Neuronal stem cell (in vitro differentiated cells): ENCODE data around the gene UGT1A6.

Experiments used
- DNase-seq: peaks from one replicate; pipeline ENCODE4 v3.0.0-alpha.2; 2013; ENCODE audit warnings: low spot score
- H2AFZ ChIP-seq: one replicate; pipeline ENCODE4 v1.6.1; 2013; ENCODE audit warnings: mild to moderate bottlenecking, low read length, inconsistent platforms
- H2AK5ac ChIP-seq: 2 replicates; pipeline ENCODE4 v1.6.1; 2013; ENCODE audit warnings: low read depth, mild to moderate bottlenecking, inconsistent platforms, low read length, moderate library complexity, mixed read lengths
- H2BK120ac ChIP-seq: 2 replicates; pipeline ENCODE4 v1.6.1; 2013; ENCODE audit warnings: low read depth, mild to moderate bottlenecking, inconsistent platforms, low read length, moderate library complexity, mixed read lengths
- H2BK12ac ChIP-seq: one replicate; pipeline ENCODE4 v1.6.1; 2013; ENCODE audit warnings: low read length, inconsistent platforms
- H2BK15ac ChIP-seq: 2 replicates; pipeline ENCODE4 v1.6.1; 2013; ENCODE audit warnings: mild to moderate bottlenecking, low read length, inconsistent platforms, mixed read lengths
- H2BK5ac ChIP-seq: one replicate; pipeline ENCODE4 v1.6.1; 2013; ENCODE audit warnings: inconsistent platforms, mild to moderate bottlenecking, low read length, moderate library complexity
- H3K14ac ChIP-seq: one replicate; pipeline ENCODE4 v1.6.1; 2013; ENCODE audit warnings: low read length, inconsistent platforms
- H3K18ac ChIP-seq: 2 replicates; pipeline ENCODE4 v1.6.1; 2013; ENCODE audit warnings: low read length, inconsistent platforms
- H3K23ac ChIP-seq: 2 replicates; pipeline ENCODE4 v1.6.1; 2013; ENCODE audit warnings: low read depth, mild to moderate bottlenecking, mixed read lengths, low read length, inconsistent platforms; ENCODE audit not compliant: poor library complexity
- H3K27ac ChIP-seq: replicated peaks from 3 replicates; pipeline ENCODE4 v1.5.1; 2013; ENCODE audit warnings: low read length, inconsistent platforms
- H3K27me3 ChIP-seq, 3 experiments: 2 replicates each; pipeline ENCODE4 v1.6.1; 2013; ENCODE audit warnings: low read length in 3 of 3, mild to moderate bottlenecking in 2 of 3, inconsistent platforms in 1 of 3, low read depth in 1 of 3, mixed read lengths in 1 of 3, moderate library complexity in 1 of 3; ENCODE audit not compliant: control insufficient read depth in 3 of 3, insufficient read depth in 3 of 3
- H3K36me3 ChIP-seq, 2 donors: replicated peaks in 1 of 2; 2 replicates each; pipeline ENCODE4 v1.6.1; 2013; ENCODE audit warnings: low read length in 2 of 2; ENCODE audit not compliant: control insufficient read depth in 2 of 2, insufficient read depth in 2 of 2
- H3K4ac ChIP-seq: 2 replicates; pipeline ENCODE4 v1.6.1; 2013; ENCODE audit warnings: inconsistent platforms, mild to moderate bottlenecking, low read length, moderate library complexity
- H3K4me1 ChIP-seq, 2 donors: 1 replicate in 1 of 2; 2 replicates in 1 of 2; pipeline ENCODE4 v1.6.1; 2013; ENCODE audit warnings: low read length in 2 of 2, low read depth in 1 of 2; ENCODE audit not compliant: control insufficient read depth in 2 of 2, insufficient read depth in 1 of 2
- H3K4me2 ChIP-seq: one replicate; pipeline ENCODE4 v1.6.1; 2013; ENCODE audit warnings: mild to moderate bottlenecking, low read length, inconsistent platforms; ENCODE audit not compliant: insufficient read depth, poor library complexity, severe bottlenecking
- H3K4me3 ChIP-seq, 2 donors: 2 replicates each; pipeline ENCODE4 v1.5.1; 2013; ENCODE audit warnings: low read length in 2 of 2, mild to moderate bottlenecking in 2 of 2, inconsistent platforms in 1 of 2, moderate library complexity in 1 of 2
- H3K79me1 ChIP-seq: one replicate; pipeline ENCODE4 v1.6.1; 2013; ENCODE audit warnings: low read depth, mild to moderate bottlenecking, inconsistent platforms, low read length, moderate library complexity
- H3K9ac ChIP-seq: one replicate; pipeline ENCODE4 v1.6.1; 2013; ENCODE audit warnings: mild to moderate bottlenecking, low read depth, low read length, inconsistent platforms; ENCODE audit not compliant: poor library complexity
- H3K9me3 ChIP-seq, 2 donors: replicated peaks in 1 of 2; 2 replicates each; pipeline versions ENCODE3 to v1.6.1; 2013; ENCODE audit warnings: low read length in 2 of 2, mild to moderate bottlenecking in 2 of 2, inconsistent platforms in 1 of 2, low read depth in 1 of 2, mixed read lengths in 1 of 2, moderate library complexity in 1 of 2; ENCODE audit not compliant: control insufficient read depth in 2 of 2, insufficient read depth in 1 of 2
- H4K8ac ChIP-seq: one replicate; pipeline ENCODE4 v1.6.1; 2013; ENCODE audit warnings: low read depth, mild to moderate bottlenecking, inconsistent platforms, low read length, moderate library complexity
- H4K91ac ChIP-seq: one replicate; pipeline ENCODE4 v1.6.1; 2013; ENCODE audit warnings: low read length, low read depth, mild to moderate bottlenecking, inconsistent platforms; ENCODE audit not compliant: poor library complexity
- WGBS, 2 donors: extraction: QIAGEN DNeasy Blood & Tissue Kit; methylation state at CpG; one replicate each; pipeline ENCODE4 v1.1.7; 2013; ENCODE audit warnings: missing lambda C conversion rate in 2 of 2, mixed read lengths in 1 of 2; ENCODE audit not compliant: insufficient read length in 2 of 2, insufficient replicate concordance in 1 of 2; ENCODE audit errors: extremely low coverage in 2 of 2; 5-methylcytosine and 5-hydroxymethylcytosine counted together

The UGT1A6 gene

DNA sequence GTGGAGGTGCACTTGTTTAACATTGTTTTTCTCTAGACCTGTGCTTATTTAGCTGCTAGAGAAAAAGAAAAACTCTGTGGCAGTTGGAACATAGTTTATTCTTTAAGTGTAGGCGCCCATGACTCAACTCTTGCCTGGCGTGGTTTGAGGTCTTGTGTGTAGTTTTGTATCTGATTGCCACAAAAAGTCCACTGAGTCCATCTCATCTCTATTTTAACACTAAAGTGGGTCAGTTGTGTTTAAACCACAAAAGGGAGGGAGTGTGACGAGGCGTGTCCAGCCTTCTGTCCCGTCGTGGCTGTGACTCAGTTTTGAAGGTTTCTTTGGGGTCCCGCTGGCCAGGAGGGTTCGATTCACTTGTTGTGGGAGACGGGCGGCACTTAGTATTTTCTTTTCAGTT is 36.2 kb upstream of the UGT1A6 start:
- H4K91ac ChIP-seq = no peak overlapping the region
- H3K4ac ChIP-seq = no peak overlapping the region
- H3K4me3 ChIP-seq = no peak overlapping the region
- H4K8ac ChIP-seq = no peak overlapping the region
- H3K23ac ChIP-seq = no peak overlapping the region
- H3K27ac ChIP-seq = no peak overlapping the region
- H3K4me2 ChIP-seq = no peak overlapping the region
- no peak overlapping the region for H3K18ac ChIP-seq
- no peak overlapping the region for H2BK15ac ChIP-seq
- DNase-seq = no peak
- no peaks in the 10 kb centered on the region for H3K9me3 ChIP-seq
- no peak overlapping the region for H2BK120ac ChIP-seq
- no peak overlapping the region for H2AK5ac ChIP-seq
- WGBS, 2 donors = no CpG with 5 or more reads among the region's 10 CpGs
- H3K14ac ChIP-seq = no peak overlapping the region
- no peak overlapping the region for H2BK5ac ChIP-seq
- H3K27me3 ChIP-seq = no peaks in the 10 kb centered on the region
- no peaks in the 10 kb centered on the region for H3K36me3 ChIP-seq
- H2BK12ac ChIP-seq = no peak overlapping the region
- no peak overlapping the region for H3K9ac ChIP-seq
- H3K4me1 ChIP-seq = no peaks in the 10 kb centered on the region
- H2AFZ ChIP-seq = peak overlapping the region; percentile 60
- no peaks in the 10 kb centered on the region for H3K79me1 ChIP-seq

DNA sequence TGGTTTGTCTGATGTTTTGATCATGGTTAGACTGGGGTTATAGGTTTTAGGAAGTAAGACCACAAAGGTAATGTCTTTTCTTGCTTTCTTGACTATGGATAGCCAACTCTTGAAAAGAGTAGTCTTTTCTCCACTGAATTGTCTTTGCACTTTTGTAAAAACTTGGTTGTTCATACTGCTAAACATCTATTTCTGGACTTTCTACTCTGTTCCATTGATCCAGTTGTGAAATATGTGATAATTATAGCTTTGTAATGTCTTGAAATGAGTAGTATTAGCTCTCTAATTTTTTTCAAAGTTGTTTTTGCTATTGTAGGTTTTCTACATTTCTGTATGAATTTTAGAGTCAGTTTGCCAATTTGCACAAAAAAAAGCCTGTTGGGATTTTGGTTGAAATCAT is 34.1 kb upstream of the UGT1A6 start:
- Histone ChIP-seq H3K18ac (no peak overlapping the region), H3K79me1 (no peaks in the 10 kb centered on the region), H3K9ac (no peak overlapping the region), H3K27me3 (no peaks in the 10 kb centered on the region), H3K23ac (no peak overlapping the region), H3K27ac (no peak overlapping the region), H2BK5ac (no peak overlapping the region), H2AFZ (no peak overlapping the region), H3K9me3 (no peaks in the 10 kb centered on the region), H2AK5ac (no peak overlapping the region), H3K36me3 (no peaks in the 10 kb centered on the region), H2BK120ac (no peak overlapping the region), H4K91ac (no peak overlapping the region), H3K14ac (no peak overlapping the region), H3K4ac (no peak overlapping the region), H2BK12ac (no peak overlapping the region), H3K4me2 (no peak overlapping the region), H4K8ac (no peak overlapping the region), H2BK15ac (no peak overlapping the region), H3K4me3 (no peak overlapping the region), H3K4me1 (no peaks in the 10 kb centered on the region)
- DNase-seq = no peak

DNA sequence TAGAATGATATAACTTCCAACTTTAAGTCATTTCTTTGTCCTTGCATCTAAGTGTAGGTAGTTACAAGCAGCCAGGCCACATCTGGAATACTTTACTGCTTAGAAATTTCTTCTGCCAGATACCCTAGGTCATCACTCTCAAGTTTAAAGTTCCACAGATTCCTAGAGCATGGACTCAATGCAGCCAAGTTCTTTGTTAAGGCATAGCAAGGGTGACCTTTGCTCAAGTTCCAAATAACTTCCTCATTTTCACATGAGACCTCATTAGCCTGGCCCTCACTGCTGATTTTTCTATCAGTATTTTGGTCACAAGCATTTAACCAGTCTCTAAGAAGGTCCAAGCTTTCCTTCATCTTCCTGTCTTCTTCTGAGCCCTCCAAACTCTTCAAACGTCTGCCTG is 28.8 kb upstream of the UGT1A6 start:
- H3K14ac ChIP-seq = no peak overlapping the region
- H2BK5ac ChIP-seq = no peak overlapping the region
- H2BK12ac ChIP-seq = no peak overlapping the region
- H3K36me3 ChIP-seq = no peaks in the 10 kb centered on the region
- H3K4me2 ChIP-seq = no peak overlapping the region
- no peak overlapping the region for H4K91ac ChIP-seq
- no peak overlapping the region for H2BK120ac ChIP-seq
- H3K79me1 ChIP-seq = no peaks in the 10 kb centered on the region
- no peak overlapping the region for H3K4me3 ChIP-seq
- H3K4ac ChIP-seq = no peak overlapping the region
- WGBS, 2 donors = no CpG with 5 or more reads among the region's 1 CpG
- no peak overlapping the region for H2AK5ac ChIP-seq
- H2AFZ ChIP-seq = no peak overlapping the region
- no peak overlapping the region for H4K8ac ChIP-seq
- no peak for DNase-seq
- no peaks in the 10 kb centered on the region for H3K9me3 ChIP-seq
- H3K23ac ChIP-seq = no peak overlapping the region
- H3K4me1 ChIP-seq = no peaks in the 10 kb centered on the region
- H3K18ac ChIP-seq = no peak overlapping the region
- H3K9ac ChIP-seq = no peak overlapping the region
- H3K27ac ChIP-seq = no peak overlapping the region
- H3K27me3 ChIP-seq = no peaks in the 10 kb centered on the region
- no peak overlapping the region for H2BK15ac ChIP-seq

DNA sequence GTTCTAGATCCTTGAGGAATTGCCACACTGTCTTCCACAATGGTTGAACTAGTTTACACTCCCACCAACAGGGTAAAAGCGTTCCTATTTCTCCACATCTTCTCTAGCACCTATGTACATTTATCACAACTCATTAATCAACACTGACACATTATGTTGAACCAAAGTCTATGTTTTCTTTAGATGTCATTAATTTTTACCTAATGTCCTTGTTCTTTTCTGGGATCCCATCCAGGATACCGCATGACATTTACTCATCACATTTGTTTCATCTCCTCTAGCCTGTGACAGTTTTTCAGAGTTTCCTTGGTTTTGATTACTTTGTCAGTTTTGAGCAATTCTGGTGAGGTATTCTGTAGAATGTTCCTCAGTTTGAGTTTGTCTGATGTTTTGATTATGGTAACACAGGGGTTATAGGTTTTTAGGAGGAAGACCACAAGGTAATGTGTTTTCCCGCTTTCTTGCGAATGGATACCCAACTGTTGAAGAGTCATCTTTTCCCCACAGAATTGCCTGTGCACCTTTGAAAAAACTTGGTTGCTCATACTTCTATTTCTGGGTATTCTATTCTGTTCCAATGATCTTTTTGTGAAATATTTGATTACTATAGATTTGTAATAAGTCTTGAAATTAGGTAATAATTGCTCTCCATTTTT is 24.0 kb upstream of the UGT1A6 start:
- WGBS, 2 donors = no CpG with 5 or more reads among the region's 4 CpGs
- H3K4me2 ChIP-seq = no peak overlapping the region
- no peak overlapping the region for H4K91ac ChIP-seq
- no peak overlapping the region for H4K8ac ChIP-seq
- no peaks in the 10 kb centered on the region for H3K9me3 ChIP-seq
- H2AFZ ChIP-seq = no peak overlapping the region
- H2BK5ac ChIP-seq = no peak overlapping the region
- no peaks in the 10 kb centered on the region for H3K36me3 ChIP-seq
- no peak overlapping the region for H3K14ac ChIP-seq
- H3K27me3 ChIP-seq = no peaks in the 10 kb centered on the region
- H2BK120ac ChIP-seq = no peak overlapping the region
- no peak overlapping the region for H2BK15ac ChIP-seq
- no peak overlapping the region for H2AK5ac ChIP-seq
- H3K4ac ChIP-seq = no peak overlapping the region
- no peak for DNase-seq
- no peak overlapping the region for H3K9ac ChIP-seq
- no peak overlapping the region for H3K27ac ChIP-seq
- no peak overlapping the region for H3K23ac ChIP-seq
- no peaks in the 10 kb centered on the region for H3K79me1 ChIP-seq
- H3K4me1 ChIP-seq = no peaks in the 10 kb centered on the region
- H3K4me3 ChIP-seq = no peak overlapping the region
- no peak overlapping the region for H2BK12ac ChIP-seq
- H3K18ac ChIP-seq = no peak overlapping the region
